LHCN-M2 (cell line): ENCODE results near the gene NRG2. TPM values are rescaled to one million over a fixed set of nuclear protein-coding genes. Genes with fewer than 3 reads are reported as not detected.

Experiments used
- DNase-seq: peaks from one replicate; pipeline ENCODE4 v3.0.0-alpha.2; 2012; ENCODE audit warnings: low read depth
- total RNA-seq: library from RNA; depleted of rRNA; stranded (reverse); fragments of >200 nt; gene quantifications from 2 replicates; pipeline ENCODE4 v1.2.3, GENCODE V29; 2014

Gene NRG2
- total RNA-seq, 1 experiment from 2014 or later, result not detected

- no peak for DNase-seq
These were observed 2.0 kb downstream of the NRG2 start for GRCh38 chr5:140041099-140041491.

- no peak for DNase-seq
These were observed 2.7 kb downstream of the NRG2 start for GRCh38 chr5:140040358-140040757.

GRCh38 chr5:140039561-140039960 is 3.5 kb downstream of the NRG2 start:
- DNase-seq, result no peak

- DNase-seq, result peak; percentile 8
These were observed 4.6 kb downstream of the NRG2 start for GRCh38 chr5:140038373-140038957.

- no peak for DNase-seq
These were observed 6.1 kb downstream of the NRG2 start for GRCh38 chr5:140037012-140037411.

- DNase-seq, result no peak
These were observed 7.2 kb downstream of the NRG2 start for GRCh38 chr5:140035881-140036280.

GRCh38 chr5:140033037-140033760 is 9.9 kb downstream of the NRG2 start:
- no peak for DNase-seq

GRCh38 chr5:140032296-140032695 is 10.8 kb downstream of the NRG2 start:
- no peak for DNase-seq

GRCh38 chr5:140027807-140028206 is 15.3 kb downstream of the NRG2 start:
- no peak for DNase-seq

- DNase-seq, result no peak
These were observed 17.4 kb downstream of the NRG2 start for GRCh38 chr5:140025736-140026135.

GRCh38 chr5:140024928-140025327 is 18.2 kb downstream of the NRG2 start:
- DNase-seq, result no peak

GRCh38 chr5:140023611-140024191 is 19.4 kb downstream of the NRG2 start:
- no peak for DNase-seq

- DNase-seq, result no peak
These were observed 22.4 kb downstream of the NRG2 start for GRCh38 chr5:140020601-140021177.

- no peak for DNase-seq
These were observed 24.0 kb downstream of the NRG2 start for GRCh38 chr5:140018920-140019644.

- DNase-seq, result no peak
These were observed 24.6 kb downstream of the NRG2 start for GRCh38 chr5:140018517-140018916.

GRCh38 chr5:140018096-140018481 is 25.0 kb downstream of the NRG2 start:
- no peak for DNase-seq

- DNase-seq, result no peak
These were observed 25.6 kb downstream of the NRG2 start for GRCh38 chr5:140017397-140018095.

- no peak for DNase-seq
These were observed 27.4 kb downstream of the NRG2 start for GRCh38 chr5:140015706-140016105.

GRCh38 chr5:140014751-140015150 is 28.3 kb downstream of the NRG2 start:
- DNase-seq, result no peak

- no peak for DNase-seq
These were observed 29.6 kb downstream of the NRG2 start for GRCh38 chr5:140013536-140013935.

- no peak for DNase-seq
These were observed 30.7 kb downstream of the NRG2 start for GRCh38 chr5:140012443-140012842.
